ENCODE measurements around the gene IL1B. TPM values are rescaled to one million over a fixed set of nuclear protein-coding genes. Genes with fewer than 3 reads are reported as not detected.

IL1B gene
- polyA plus RNA-seq, 1 of the 3 experiments (the other 2 are of a cell fraction): 0.25 TPM

DNA sequence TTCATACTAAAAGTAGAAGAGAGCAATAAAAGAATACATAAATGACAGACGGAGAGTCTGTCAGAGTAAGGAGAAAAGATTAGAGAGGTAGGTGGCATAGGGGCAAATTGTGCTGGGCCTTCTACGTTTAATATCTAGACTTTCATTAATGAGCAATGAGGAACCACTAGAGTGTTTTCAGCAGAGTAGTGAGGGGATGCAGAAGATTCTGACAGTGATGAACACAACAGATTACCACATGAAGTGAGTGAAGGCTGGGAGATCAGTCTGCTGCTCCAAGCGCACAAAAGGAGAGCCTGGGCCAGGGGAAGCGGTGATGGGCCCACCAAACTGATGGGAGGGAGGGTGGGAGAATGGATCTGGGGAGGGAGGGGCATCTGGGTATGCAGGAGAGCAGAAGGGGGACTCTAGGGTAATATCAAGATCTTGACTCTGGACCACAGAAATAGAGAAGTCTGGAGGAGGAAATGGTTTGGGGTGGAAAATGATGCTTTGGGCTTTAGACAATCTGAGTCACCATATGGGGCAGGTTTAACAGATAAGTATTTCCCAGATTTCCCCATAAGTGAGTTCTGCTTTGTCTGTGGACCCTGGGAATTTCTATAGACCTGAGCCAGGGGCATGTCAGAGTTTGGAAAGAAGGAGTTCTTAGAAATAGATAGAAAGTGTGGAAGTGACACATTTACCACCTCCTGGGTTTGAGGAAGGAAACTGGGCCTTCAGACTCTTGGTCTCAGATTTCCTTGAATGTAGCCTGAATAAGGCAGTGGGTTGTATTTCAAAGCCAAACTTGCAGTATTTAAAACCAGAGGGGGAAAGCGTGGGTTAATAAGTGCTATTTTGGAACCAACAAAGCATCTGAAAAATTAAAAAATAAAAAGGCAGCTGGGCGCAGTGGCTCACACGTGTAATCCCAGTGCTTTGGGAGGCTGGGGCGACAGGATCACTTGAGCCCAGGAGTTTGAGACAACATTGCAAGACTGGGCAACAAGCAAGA, 37.3 kb downstream of the IL1B start:
- H3K79me2 ChIP-seq (ENCODE audit: insufficient read depth): no peaks in the 10 kb centered on the region
- POLR2A ChIA-PET: no interaction called here
- H3K4me1 ChIP-seq (ENCODE audit: control insufficient read depth in 1 of 2, insufficient read depth in 2 of 2, low read depth in 1 of 2, low read length in 1 of 2): no peaks in the 10 kb centered on the region
- H3K27ac ChIP-seq (ENCODE audit: low read depth in 2 of 2, low read length in 1 of 2): no peak overlapping the region
- no peak for DNase-seq
- whole genome bisulfite sequencing (ENCODE audit: low lambda C conversion rate): 66% methylated on average over 8 of the region's 8 CpGs
- H3K4me3 ChIP-seq (ENCODE audit: low read depth in 2 of 2, low read length in 1 of 2): no peak overlapping the region
- H4K20me1 ChIP-seq (ENCODE audit: insufficient read depth): no peaks in the 10 kb centered on the region
- no peaks in the 10 kb centered on the region for H3F3A ChIP-seq (replicated peaks; ENCODE audit: insufficient read depth)
- H3K9me3 ChIP-seq: no peaks in the 10 kb centered on the region
- no peak for TF ChIP-seq RCOR1 (IDR thresholded peaks at IDR 0.05; ENCODE audit: low read length)
- TF ChIP-seq EZH2phosphoT487 (IDR thresholded peaks at IDR 0.05; ENCODE audit: borderline replicate concordance, low read depth): no peak
- no peaks in the 10 kb centered on the region for H3K27me3 ChIP-seq (ENCODE audit: insufficient read depth)
- H3K9me2 ChIP-seq: no peaks in the 10 kb centered on the region
- H3K36me3 ChIP-seq (replicated peaks in 1 of 2; ENCODE audit: control insufficient read depth in 1 of 2, insufficient read depth in 2 of 2, low read length in 1 of 2): no peaks in the 10 kb centered on the region
- no peak overlapping the region for H2AFZ ChIP-seq (ENCODE audit: low read depth)
- H3K4me2 ChIP-seq: no peak overlapping the region
- CTCF ChIA-PET: no interaction called here
- no peak overlapping the region for H3K9ac ChIP-seq

DNA sequence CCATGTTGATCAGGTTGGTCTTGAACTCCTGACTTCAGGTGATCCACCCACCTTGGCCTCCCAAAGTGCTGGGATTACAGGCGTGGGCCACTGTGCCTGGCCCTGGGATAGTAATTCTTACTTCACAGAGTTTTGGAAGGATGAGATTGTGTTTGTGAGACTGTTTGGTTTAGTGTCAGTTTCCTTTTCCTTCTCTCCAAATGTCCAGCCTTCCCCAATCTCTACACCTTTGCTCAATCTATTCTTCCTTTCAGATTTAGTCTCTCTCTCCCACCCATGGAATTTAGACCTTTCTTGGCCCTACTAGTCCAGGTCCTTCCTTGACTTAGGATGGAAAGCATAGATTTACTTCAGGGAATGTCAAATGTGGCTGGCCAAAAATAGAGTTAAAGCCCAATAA, 40.1 kb downstream of the IL1B start:
- 8% methylated on average over 1 of the region's 1 CpG for WGBS (ENCODE audit: low lambda C conversion rate)
- TF ChIP-seq RCOR1 (IDR thresholded peaks at IDR 0.05; ENCODE audit: low read length) (no peak), FOXM1 (IDR thresholded peaks at IDR 0.05; ENCODE audit: low read depth) (no peak), CHD2 (IDR thresholded peaks at IDR 0.05; ENCODE audit: low read length, partially characterized antibody) (no peak), MEF2A (IDR thresholded peaks at IDR 0.05; ENCODE audit: borderline replicate concordance, low read depth) (no peak), ZBTB33 (IDR thresholded peaks at IDR 0.05; ENCODE audit: borderline replicate concordance, low read depth) (no peak), SMC3 (IDR thresholded peaks at IDR 0.05; ENCODE audit: low read depth, low read length) (no peak), EZH2phosphoT487 (IDR thresholded peaks at IDR 0.05; ENCODE audit: borderline replicate concordance, low read depth) (no peak), GABPA (IDR thresholded peaks at IDR 0.05; ENCODE audit: low read depth) (no peak), JUND (IDR thresholded peaks at IDR 0.05) (no peak), EP300 (IDR thresholded peaks at IDR 0.05; ENCODE audit: borderline replicate concordance in 1 of 2, low read depth in 1 of 2, low read length in 1 of 2) (no peak)
- TF ChIP-seq, protein P1, sequence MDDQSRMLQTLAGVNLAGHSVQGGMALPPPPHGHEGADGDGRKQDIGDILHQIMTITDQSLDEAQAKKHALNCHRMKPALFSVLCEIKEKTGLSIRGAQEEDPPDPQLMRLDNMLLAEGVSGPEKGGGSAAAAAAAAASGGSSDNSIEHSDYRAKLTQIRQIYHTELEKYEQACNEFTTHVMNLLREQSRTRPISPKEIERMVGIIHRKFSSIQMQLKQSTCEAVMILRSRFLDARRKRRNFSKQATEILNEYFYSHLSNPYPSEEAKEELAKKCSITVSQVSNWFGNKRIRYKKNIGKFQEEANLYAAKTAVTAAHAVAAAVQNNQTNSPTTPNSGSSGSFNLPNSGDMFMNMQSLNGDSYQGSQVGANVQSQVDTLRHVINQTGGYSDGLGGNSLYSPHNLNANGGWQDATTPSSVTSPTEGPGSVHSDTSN (IDR thresholded peaks at IDR 0.05): no peak
- TF ChIP-seq, protein P2, sequence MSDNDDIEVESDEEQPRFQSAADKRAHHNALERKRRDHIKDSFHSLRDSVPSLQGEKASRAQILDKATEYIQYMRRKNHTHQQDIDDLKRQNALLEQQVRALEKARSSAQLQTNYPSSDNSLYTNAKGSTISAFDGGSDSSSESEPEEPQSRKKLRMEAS (IDR thresholded peaks at IDR 0.05; ENCODE audit: low read depth): no peak
- TF ChIP-seq, protein P3, sequence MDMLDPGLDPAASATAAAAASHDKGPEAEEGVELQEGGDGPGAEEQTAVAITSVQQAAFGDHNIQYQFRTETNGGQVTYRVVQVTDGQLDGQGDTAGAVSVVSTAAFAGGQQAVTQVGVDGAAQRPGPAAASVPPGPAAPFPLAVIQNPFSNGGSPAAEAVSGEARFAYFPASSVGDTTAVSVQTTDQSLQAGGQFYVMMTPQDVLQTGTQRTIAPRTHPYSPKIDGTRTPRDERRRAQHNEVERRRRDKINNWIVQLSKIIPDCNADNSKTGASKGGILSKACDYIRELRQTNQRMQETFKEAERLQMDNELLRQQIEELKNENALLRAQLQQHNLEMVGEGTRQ (IDR thresholded peaks at IDR 0.05; ENCODE audit: borderline replicate concordance, low read depth, low read length): no peak
- TF ChIP-seq, protein P4, sequence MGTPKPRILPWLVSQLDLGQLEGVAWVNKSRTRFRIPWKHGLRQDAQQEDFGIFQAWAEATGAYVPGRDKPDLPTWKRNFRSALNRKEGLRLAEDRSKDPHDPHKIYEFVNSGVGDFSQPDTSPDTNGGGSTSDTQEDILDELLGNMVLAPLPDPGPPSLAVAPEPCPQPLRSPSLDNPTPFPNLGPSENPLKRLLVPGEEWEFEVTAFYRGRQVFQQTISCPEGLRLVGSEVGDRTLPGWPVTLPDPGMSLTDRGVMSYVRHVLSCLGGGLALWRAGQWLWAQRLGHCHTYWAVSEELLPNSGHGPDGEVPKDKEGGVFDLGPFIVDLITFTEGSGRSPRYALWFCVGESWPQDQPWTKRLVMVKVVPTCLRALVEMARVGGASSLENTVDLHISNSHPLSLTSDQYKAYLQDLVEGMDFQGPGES (IDR thresholded peaks at IDR 0.05; ENCODE audit: low read depth, low read length): no peak
- TF ChIP-seq, protein P5, sequence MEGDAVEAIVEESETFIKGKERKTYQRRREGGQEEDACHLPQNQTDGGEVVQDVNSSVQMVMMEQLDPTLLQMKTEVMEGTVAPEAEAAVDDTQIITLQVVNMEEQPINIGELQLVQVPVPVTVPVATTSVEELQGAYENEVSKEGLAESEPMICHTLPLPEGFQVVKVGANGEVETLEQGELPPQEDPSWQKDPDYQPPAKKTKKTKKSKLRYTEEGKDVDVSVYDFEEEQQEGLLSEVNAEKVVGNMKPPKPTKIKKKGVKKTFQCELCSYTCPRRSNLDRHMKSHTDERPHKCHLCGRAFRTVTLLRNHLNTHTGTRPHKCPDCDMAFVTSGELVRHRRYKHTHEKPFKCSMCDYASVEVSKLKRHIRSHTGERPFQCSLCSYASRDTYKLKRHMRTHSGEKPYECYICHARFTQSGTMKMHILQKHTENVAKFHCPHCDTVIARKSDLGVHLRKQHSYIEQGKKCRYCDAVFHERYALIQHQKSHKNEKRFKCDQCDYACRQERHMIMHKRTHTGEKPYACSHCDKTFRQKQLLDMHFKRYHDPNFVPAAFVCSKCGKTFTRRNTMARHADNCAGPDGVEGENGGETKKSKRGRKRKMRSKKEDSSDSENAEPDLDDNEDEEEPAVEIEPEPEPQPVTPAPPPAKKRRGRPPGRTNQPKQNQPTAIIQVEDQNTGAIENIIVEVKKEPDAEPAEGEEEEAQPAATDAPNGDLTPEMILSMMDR (IDR thresholded peaks at IDR 0.05): no peak

More for the DNA sequence above, 40.1 kb downstream of the IL1B start:
- H3K4me2 ChIP-seq: no peak overlapping the region
- H3K4me1 ChIP-seq (ENCODE audit: control insufficient read depth in 1 of 2, insufficient read depth in 2 of 2, low read depth in 1 of 2, low read length in 1 of 2): 0 out of 4 replicates have a peak, but pooled peaks cover 0 to 3% of the 10 kb centered on the region in 2 experiments
- H3K27me3 ChIP-seq (ENCODE audit: insufficient read depth): no peaks in the 10 kb centered on the region
- DNase-seq: no peak
- POLR2A ChIA-PET: no interaction called here
- no peaks in the 10 kb centered on the region for H3K36me3 ChIP-seq (replicated peaks in 1 of 2; ENCODE audit: control insufficient read depth in 1 of 2, insufficient read depth in 2 of 2, low read length in 1 of 2)
- no peak overlapping the region for H2AFZ ChIP-seq (ENCODE audit: low read depth)
- no peak overlapping the region for H3K9ac ChIP-seq
- no peaks in the 10 kb centered on the region for H4K20me1 ChIP-seq (ENCODE audit: insufficient read depth)
- peaks cover 4% of the 10 kb centered on the region for H3F3A ChIP-seq (replicated peaks; ENCODE audit: insufficient read depth)
- CTCF ChIA-PET: no interaction called here
- no peaks in the 10 kb centered on the region for H3K9me3 ChIP-seq
- no peak overlapping the region for H3K4me3 ChIP-seq (ENCODE audit: low read depth in 2 of 2, low read length in 1 of 2)
- no peak overlapping the region for H3K27ac ChIP-seq (ENCODE audit: low read depth in 2 of 2, low read length in 1 of 2)
- H3K9me2 ChIP-seq: no peaks in the 10 kb centered on the region
- no peaks in the 10 kb centered on the region for H3K79me2 ChIP-seq (ENCODE audit: insufficient read depth)
